ENCODE measurements around the gene TANGO2.

- no peak for TF ChIP-seq CTCF (IDR thresholded peaks at IDR 0.05; ENCODE audit: poor library complexity, severe bottlenecking)
- TF ChIP-seq EZH2 (IDR thresholded peaks at IDR 0.05; ENCODE audit: borderline replicate concordance, insufficient read depth, low read length, poor library complexity, severe bottlenecking): no peak
Measured at GRCh38 chr22:20066617-20067383, 45.9 kb downstream of the TANGO2 start.

Measured in neural cell (in vitro differentiated cells).